ENCODE results near the gene NR1I3. TPM values are rescaled to one million over a fixed set of nuclear protein-coding genes. Genes with fewer than 3 reads are reported as not detected.

The NR1I3 gene
- total and polyA plus RNA-seq, 2 of the 13 experiments (the other 11 are each of a cell fraction or from before 2014, with no cell fraction given): 0.62 to 0.95 TPM

DNA sequence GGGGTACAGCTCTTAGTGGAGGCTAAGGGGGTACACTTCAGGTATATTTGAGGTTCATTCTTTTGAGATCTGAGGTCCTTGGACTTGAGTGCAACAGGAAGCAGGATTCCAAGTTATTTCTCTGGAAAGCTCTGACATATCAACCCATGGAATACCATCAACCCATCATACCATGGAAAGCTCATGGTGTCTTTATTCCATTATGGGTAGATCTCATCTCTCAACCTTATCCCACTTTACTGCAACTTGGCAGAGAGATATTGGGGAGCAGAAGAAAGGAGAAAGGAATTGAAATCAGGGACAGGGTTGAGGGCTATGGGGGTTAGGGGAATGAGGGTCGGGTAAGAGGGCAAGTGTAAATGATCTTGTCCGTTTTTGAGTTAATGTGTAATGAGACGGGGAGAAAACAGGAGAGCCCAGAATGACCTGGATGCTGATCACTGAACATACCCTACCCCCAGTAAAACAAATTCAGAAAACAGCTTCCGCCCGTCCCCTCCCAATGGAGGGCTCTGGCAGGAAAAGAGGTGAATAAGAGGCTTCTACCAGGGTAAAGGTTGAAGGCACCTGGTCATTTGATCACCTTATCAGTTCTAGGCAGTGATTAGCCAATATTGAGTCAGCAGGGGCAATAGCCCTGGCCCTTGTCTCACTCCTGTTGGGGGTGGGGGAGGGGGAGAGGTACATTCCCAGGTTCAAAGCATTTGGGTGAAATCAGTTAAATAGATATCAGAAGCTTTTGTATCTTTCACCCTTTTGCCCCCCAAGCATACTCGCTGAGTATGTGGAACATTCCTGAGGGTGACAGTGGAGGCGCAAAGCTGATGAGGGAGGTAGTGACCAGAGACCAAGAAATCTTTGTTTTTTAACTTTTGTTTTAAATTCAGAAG lies 14.0 kb downstream of the NR1I3 start (continued):
- TF ChIP-seq SNAI1 (CRISPR knock-in tag; IDR thresholded peaks at IDR 0.05; ENCODE audit: borderline replicate concordance) (no peak; the same call in 1 of the 2 replicates), REL (CRISPR knock-in tag; conservative IDR thresholded peaks at IDR 0.05) (no peak), MAFF (IDR thresholded peaks at IDR 0.05; ENCODE audit: low read depth, low read length) (peak; percentile 25; the same call in 1 of the 2 replicates), KDM5A (IDR thresholded peaks at IDR 0.05; ENCODE audit: borderline replicate concordance, low read length) (no peak; the same call in 1 of the 2 replicates), ELF3 (CRISPR knock-in tag; IDR thresholded peaks at IDR 0.05) (peak; percentile 84), SPEN (CRISPR knock-in tag; IDR thresholded peaks at IDR 0.05; ENCODE audit: low read depth) (peak; percentile 22; the same call in 1 of the 2 replicates), RXRB (CRISPR knock-in tag; IDR thresholded peaks at IDR 0.05; ENCODE audit: borderline replicate concordance) (peak; percentile 99), MAFK (conservative IDR thresholded peaks at IDR 0.05 in 1 of 2, IDR thresholded peaks at IDR 0.05 in 1 of 2; ENCODE audit: low read length in 2 of 2) (0 out of 4 replicates have a peak, but pooled peaks have one; percentile 0 to 4), SRSF4 (IDR thresholded peaks at IDR 0.05; ENCODE audit: low read depth, low read length, poor library complexity, severe bottlenecking) (no peak), STAT5B (CRISPR knock-in tag; IDR thresholded peaks at IDR 0.05) (0 out of 2 replicates have a peak, but pooled peaks have one; percentile 46), HOXA9 (CRISPR knock-in tag; IDR thresholded peaks at IDR 0.05; ENCODE audit: borderline replicate concordance) (no peak), HNRNPK (IDR thresholded peaks at IDR 0.05; ENCODE audit: low read depth, low read length, poor library complexity, severe bottlenecking) (peak; percentile 82), MTF1 (CRISPR knock-in tag; IDR thresholded peaks at IDR 0.05) (no peak; the same call in 1 of the 2 replicates), ZNF263 (CRISPR knock-in tag; IDR thresholded peaks at IDR 0.05) (0 out of 2 replicates have a peak, but pooled peaks have one; percentile 13), MIXL1 (CRISPR knock-in tag; IDR thresholded peaks at IDR 0.05) (peak; percentile 74), ZNF230 (CRISPR knock-in tag; IDR thresholded peaks at IDR 0.05) (peak; percentile 5; the same call in 1 of the 2 replicates), KAT8 (CRISPR knock-in tag; IDR thresholded peaks at IDR 0.05) (peak; percentile 48), NR2C2 (CRISPR knock-in tag; IDR thresholded peaks at IDR 0.05; ENCODE audit: borderline replicate concordance) (peak; percentile 84), ZFP36L2 (CRISPR knock-in tag; IDR thresholded peaks at IDR 0.05) (no peak)
- TF ChIP-seq, protein P1, sequence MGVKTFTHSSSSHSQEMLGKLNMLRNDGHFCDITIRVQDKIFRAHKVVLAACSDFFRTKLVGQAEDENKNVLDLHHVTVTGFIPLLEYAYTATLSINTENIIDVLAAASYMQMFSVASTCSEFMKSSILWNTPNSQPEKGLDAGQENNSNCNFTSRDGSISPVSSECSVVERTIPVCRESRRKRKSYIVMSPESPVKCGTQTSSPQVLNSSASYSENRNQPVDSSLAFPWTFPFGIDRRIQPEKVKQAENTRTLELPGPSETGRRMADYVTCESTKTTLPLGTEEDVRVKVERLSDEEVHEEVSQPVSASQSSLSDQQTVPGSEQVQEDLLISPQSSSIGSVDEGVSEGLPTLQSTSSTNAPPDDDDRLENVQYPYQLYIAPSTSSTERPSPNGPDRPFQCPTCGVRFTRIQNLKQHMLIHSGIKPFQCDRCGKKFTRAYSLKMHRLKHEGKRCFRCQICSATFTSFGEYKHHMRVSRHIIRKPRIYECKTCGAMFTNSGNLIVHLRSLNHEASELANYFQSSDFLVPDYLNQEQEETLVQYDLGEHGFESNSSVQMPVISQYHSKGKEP (CRISPR knock-in tag; IDR thresholded peaks at IDR 0.05): no peak
- TF ChIP-seq, protein P2, sequence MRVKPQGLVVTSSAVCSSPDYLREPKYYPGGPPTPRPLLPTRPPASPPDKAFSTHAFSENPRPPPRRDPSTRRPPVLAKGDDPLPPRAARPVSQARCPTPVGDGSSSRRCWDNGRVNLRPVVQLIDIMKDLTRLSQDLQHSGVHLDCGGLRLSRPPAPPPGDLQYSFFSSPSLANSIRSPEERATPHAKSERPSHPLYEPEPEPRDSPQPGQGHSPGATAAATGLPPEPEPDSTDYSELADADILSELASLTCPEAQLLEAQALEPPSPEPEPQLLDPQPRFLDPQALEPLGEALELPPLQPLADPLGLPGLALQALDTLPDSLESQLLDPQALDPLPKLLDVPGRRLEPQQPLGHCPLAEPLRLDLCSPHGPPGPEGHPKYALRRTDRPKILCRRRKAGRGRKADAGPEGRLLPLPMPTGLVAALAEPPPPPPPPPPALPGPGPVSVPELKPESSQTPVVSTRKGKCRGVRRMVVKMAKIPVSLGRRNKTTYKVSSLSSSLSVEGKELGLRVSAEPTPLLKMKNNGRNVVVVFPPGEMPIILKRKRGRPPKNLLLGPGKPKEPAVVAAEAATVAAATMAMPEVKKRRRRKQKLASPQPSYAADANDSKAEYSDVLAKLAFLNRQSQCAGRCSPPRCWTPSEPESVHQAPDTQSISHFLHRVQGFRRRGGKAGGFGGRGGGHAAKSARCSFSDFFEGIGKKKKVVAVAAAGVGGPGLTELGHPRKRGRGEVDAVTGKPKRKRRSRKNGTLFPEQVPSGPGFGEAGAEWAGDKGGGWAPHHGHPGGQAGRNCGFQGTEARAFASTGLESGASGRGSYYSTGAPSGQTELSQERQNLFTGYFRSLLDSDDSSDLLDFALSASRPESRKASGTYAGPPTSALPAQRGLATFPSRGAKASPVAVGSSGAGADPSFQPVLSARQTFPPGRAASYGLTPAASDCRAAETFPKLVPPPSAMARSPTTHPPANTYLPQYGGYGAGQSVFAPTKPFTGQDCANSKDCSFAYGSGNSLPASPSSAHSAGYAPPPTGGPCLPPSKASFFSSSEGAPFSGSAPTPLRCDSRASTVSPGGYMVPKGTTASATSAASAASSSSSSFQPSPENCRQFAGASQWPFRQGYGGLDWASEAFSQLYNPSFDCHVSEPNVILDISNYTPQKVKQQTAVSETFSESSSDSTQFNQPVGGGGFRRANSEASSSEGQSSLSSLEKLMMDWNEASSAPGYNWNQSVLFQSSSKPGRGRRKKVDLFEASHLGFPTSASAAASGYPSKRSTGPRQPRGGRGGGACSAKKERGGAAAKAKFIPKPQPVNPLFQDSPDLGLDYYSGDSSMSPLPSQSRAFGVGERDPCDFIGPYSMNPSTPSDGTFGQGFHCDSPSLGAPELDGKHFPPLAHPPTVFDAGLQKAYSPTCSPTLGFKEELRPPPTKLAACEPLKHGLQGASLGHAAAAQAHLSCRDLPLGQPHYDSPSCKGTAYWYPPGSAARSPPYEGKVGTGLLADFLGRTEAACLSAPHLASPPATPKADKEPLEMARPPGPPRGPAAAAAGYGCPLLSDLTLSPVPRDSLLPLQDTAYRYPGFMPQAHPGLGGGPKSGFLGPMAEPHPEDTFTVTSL (CRISPR knock-in tag; IDR thresholded peaks at IDR 0.05; ENCODE audit: borderline replicate concordance): peak; percentile 42; the same call in 1 of the 2 replicates
